EH (cell line): ENCODE measurements around the gene RABGGTA.
"Not testable (repeated sequence)": the region's sequence is repeated elsewhere in the genome, so short reads cannot be mapped to it uniquely, and the experiment has no call there.

Experiments
- DNase-seq: peaks from one replicate; pipeline ENCODE4 v3.0.0-alpha.2; 2015; ENCODE audit warnings: low read depth

Gene RABGGTA

GRCh38 chr14:24240110-24240918, 31.1 kb downstream of the RABGGTA start:
- DNase-seq = no peak

- DNase-seq = peak; percentile 25
Observed at GRCh38 chr14:24238527-24239037, 32.8 kb downstream of the RABGGTA start.

- no peak for DNase-seq
Observed at GRCh38 chr14:24238123-24238522, 33.3 kb downstream of the RABGGTA start.

- DNase-seq = no peak
Observed at GRCh38 chr14:24237463-24237955, 33.9 kb downstream of the RABGGTA start.

- no peak for DNase-seq
Observed at GRCh38 chr14:24236689-24237462, 34.5 kb downstream of the RABGGTA start.

GRCh38 chr14:24235804-24236688, 35.4 kb downstream of the RABGGTA start:
- DNase-seq = no peak

- DNase-seq = peak; percentile 53
Observed at GRCh38 chr14:24234095-24235005, 37.0 kb downstream of the RABGGTA start.

- DNase-seq = peak; percentile 21
Observed at GRCh38 chr14:24233538-24233866, 37.9 kb downstream of the RABGGTA start.

GRCh38 chr14:24232645-24233537, 38.5 kb downstream of the RABGGTA start, which contains the start of gene GMPR2:
Gene GMPR2 (plus strand): TSS chr14:24232929. CDS start chr14:24233254, 325 bp downstream.
- no peak for DNase-seq

- peak; percentile 98 for DNase-seq
Observed at GRCh38 chr14:24232121-24232644, 39.2 kb downstream of the RABGGTA start, which contains the start of gene NEDD8. Gene NEDD8 (minus strand): TSS chr14:24232367. CDS start chr14:24232267, 100 bp downstream.

- DNase-seq = peak; percentile 9
Observed at GRCh38 chr14:24231263-24232120, 39.9 kb downstream of the RABGGTA start.

GRCh38 chr14:24228902-24229301, 42.5 kb downstream of the RABGGTA start:
- no peak for DNase-seq

- no peak for DNase-seq
Observed at GRCh38 chr14:24226473-24226872, 44.9 kb downstream of the RABGGTA start.

- peak; percentile 87 for DNase-seq
Observed at GRCh38 chr14:24224618-24225071, 46.8 kb downstream of the RABGGTA start.

- not testable (repeated sequence) for DNase-seq
Observed at GRCh38 chr14:24222987-24223386, 48.4 kb downstream of the RABGGTA start.

- DNase-seq = no peak
Observed at GRCh38 chr14:24219521-24219920, 51.9 kb downstream of the RABGGTA start.

GRCh38 chr14:24219080-24219479, 52.3 kb downstream of the RABGGTA start:
- DNase-seq = no peak

- DNase-seq = not testable (repeated sequence)
Observed at GRCh38 chr14:24216876-24217275, 54.5 kb downstream of the RABGGTA start.
